HG02678 (cell line): Measurements from ENCODE around the gene ANKS1A.
A peak's percentile ranks its signal among the peaks of the same experiment; 100 is the strongest.
"Not testable (repeated sequence)": the region's sequence is repeated elsewhere in the genome, so short reads cannot be mapped to it uniquely, and the experiment has no call there.

Experiments
- ATAC-seq: cut with Tn5 transposase; IDR thresholded peaks from one replicate; pipeline ENCODE4 v1.9.1; 2021; ENCODE audit warnings: mild to moderate bottlenecking, moderate library complexity; ENCODE audit not compliant: unreplicated experiment

The ANKS1A gene

DNA sequence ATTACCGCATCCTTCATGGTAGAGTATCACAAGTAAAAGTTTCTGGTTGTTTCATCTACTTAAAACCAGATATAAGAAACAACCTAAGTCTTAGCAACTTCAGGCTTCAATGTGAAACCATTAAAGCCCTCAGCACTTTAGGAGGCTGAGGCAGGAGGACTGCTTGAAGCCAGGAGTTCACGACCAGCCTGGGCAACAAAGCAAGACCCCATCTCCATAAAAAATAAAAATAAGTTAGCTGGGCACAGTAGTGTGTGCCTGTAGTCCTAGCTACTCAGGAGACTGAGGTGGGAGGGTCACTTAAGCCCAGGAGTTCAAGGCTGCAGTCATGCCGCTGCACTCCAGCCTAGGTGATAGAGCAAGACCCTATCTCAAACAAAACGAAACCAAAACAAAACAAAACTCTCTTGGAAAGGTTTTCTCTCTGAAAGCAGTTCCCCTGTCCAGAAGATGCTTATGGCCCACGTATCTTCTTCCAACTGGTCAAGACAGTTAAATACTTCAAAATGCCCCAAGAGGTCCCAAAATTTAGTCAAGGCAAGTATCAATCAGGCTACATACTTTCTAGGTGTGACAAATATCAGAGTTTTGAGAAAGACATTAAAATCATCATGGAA lies 11.1 kb upstream of the ANKS1A start:
- no peak for ATAC-seq

- not testable (repeated sequence) for ATAC-seq
These were observed 5.0 kb upstream of the ANKS1A start for GRCh38 chr6:34884073-34884472.

DNA sequence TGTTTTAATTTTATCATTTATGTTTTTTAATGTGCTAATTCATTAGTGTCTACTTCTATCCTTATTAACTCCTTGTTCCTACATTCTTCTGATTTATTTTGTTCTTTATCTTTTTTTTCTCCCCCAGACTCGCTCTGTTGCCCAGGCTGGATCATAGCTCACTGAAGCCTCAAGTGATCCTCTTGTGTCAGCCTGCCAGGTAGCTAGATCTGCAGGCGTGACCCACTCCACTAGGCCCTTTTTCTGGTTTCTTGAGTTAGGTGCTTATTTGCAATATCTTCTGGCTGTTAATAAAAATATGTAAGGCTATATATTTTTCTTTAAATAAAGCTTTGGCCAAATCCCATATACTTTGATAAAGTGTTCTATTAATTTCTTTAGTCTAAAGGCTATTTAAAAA lies 4.1 kb upstream of the ANKS1A start:
- ATAC-seq: no peak

DNA sequence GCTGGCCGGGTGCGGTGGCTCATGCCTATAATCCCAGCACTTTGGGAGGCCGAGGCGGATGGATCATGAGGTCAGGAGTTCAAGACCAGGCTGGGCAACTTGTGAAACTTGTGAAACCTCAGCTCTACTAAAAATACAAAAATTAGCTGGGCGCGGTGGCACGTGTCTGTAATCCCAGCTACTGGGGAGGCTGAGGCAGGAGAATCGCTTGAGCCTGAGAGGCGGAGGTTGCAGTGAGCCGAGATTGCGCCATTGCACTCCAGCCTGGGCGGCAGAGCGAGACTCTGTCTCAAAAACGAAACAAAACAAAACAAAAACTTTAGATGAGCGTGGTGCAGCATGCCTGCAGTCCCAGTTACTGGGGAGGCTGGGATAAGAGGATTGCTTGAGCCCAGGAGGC lies 3.2 kb upstream of the ANKS1A start:
- not testable (repeated sequence) for ATAC-seq

GRCh38 chr6:34887753-34888513 lies 1.1 kb upstream of the ANKS1A start, which contains the start of gene TAF11:
TAF11 (minus strand) TSS chr6:34888042; CDS start chr6:34887957, 85 bp downstream.
- ATAC-seq: peak; percentile 83

GRCh38 chr6:34888514-34888856 lies 570 bp upstream of the ANKS1A start:
- no peak for ATAC-seq

GRCh38 chr6:34890533-34890925 lies 1.5 kb downstream of the ANKS1A start:
- no peak for ATAC-seq

GRCh38 chr6:34891296-34891695 lies 2.2 kb downstream of the ANKS1A start:
- ATAC-seq: no peak

- no peak for ATAC-seq
These were observed 5.6 kb downstream of the ANKS1A start for GRCh38 chr6:34894693-34895092.

GRCh38 chr6:34897130-34897529 lies 8.1 kb downstream of the ANKS1A start:
- no peak for ATAC-seq

GRCh38 chr6:34897716-34898115 lies 8.7 kb downstream of the ANKS1A start:
- ATAC-seq: no peak

DNA sequence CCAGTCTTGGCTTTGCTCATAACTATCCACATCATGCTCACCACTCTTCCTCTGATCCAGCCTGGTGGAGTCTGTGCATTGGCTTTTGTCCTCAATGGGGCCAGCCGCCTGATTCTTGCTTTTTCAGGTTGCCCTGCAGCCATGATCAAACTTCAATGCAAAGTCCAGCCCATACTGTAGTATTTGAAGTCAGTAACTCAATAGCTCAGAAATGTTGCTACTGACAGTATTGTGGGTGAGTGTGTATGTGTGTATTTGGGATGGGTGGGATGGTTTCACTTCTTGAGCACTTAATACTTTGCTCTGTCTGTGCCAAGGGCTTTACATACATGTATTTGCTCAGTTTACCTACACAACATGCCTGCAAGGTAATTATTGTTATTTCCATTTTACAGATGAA lies 10.7 kb downstream of the ANKS1A start:
- not testable (repeated sequence) for ATAC-seq

GRCh38 chr6:34900321-34901031 lies 11.4 kb downstream of the ANKS1A start:
- no peak for ATAC-seq

GRCh38 chr6:34901930-34902329 lies 12.9 kb downstream of the ANKS1A start:
- ATAC-seq: no peak

- ATAC-seq: no peak
These were observed 16.0 kb downstream of the ANKS1A start for GRCh38 chr6:34904990-34905613.

- ATAC-seq: no peak
These were observed 17.8 kb downstream of the ANKS1A start for GRCh38 chr6:34906826-34907225.

DNA sequence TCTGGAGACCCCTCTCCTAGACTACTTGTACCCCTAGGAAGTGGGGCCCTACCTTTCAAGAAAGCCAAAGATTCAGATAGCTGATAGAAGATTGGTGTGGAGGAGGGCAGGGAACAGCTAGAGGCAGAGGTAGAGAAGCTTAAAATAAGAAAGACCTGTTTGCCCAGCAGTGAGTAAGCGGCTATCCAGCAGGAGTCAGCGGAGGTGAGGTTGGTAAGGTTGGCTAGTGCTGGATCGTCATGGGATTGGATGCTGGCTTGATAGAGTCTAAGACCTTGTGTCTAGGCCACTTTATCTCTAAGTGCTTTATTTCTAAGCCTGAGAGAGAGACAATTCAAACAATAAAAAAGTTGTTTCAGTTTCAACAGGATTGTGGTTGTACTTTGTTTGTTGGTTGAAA lies 19.1 kb downstream of the ANKS1A start:
- no peak for ATAC-seq

GRCh38 chr6:34909320-34909883 lies 20.3 kb downstream of the ANKS1A start:
- ATAC-seq: no peak

GRCh38 chr6:34911822-34912221 lies 22.8 kb downstream of the ANKS1A start:
- ATAC-seq: no peak

DNA sequence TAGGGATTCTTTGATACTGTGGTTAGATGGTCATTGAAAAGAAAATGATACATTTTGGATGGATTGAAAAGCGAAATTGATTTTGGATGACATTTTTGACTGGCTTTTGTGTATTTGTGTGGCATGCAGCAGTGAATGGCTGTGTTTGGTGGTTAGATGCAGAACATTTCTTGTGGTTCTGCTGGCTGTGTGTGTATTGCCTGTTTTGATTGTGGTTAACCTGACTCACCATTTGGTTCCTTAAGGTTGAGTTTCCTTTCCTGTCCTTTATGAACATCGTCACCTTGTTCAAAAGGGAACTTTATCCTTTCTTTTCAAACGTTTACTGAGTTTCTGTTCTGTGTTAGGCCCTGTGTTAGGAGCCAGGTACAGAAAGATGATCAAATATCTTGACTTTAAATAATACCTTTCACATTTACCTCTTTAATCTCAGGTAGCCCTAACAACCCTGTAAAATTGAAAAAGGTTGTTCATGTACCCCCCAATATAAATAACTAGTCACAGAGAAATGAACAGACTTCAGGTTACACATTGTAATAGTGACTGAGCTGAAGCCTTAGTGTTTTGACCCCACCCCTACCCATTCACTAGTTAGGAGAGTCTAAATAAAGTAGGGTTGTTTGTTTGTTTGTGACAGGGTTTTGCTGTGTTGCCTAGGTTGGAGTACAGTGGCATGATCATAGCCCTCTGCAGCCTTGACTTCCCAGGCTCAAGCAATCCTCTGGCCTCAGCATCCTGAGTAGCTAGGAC lies 23.8 kb downstream of the ANKS1A start:
- peak; percentile 68 for ATAC-seq
